ACHN (cell line): Measurements from ENCODE around the gene MSANTD3.
A peak's percentile ranks its signal among the peaks of the same experiment; 100 is the strongest.

Source experiments
- DNase-seq: peaks from one replicate; pipeline ENCODE4 v3.0.0-alpha.2; 2015
- in situ Hi-C: cut with HindIII; loops from 2 replicates; pipeline ENCODE4 v1.10.0; 2017; ENCODE audit warnings: low sequenced_read_pairs, low pct_ligation_motif_present, low pct_unique_long_range_greater_than_20kb

Gene MSANTD3

DNA sequence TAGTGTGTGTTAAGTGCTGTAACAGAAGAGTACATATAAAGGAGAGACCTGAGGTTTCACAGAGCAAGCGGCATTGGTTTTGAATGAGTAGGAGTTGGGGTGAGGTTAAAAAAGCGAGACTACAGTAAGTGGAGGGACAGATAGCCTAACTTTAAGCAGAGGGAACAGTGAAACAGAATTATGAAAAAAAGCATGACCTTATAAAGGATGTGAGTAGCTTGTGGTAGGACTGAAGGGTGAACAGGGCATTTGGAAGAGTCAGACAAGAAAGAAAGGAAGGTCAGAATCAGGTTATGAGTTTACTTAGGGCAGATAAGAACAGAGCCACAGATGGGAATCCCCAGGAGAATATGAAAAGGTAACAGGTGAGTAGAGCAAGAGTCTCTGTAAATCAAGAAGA is 22.5 kb downstream of the MSANTD3 start:
- DNase-seq, result no peak
- in situ Hi-C loops, result no loop called here

DNA sequence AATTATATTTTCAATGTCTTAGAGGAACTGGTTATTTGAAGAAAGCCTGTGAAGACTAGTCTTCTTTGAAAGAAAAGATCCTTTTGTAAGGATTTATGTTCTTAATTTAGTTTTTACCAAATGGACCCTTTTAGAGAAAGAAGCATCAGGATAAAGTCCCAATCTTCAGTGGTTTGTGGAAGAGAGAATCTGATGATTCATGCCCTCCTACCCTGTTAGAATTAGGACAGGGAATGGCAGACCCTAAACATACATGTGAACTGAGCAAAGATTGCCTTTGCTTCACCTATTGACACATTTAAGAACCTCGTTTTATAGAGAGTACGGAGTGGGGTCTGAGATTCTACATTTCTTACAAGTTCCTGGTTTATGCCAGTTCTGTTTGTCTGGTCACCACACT is 26.0 kb downstream of the MSANTD3 start:
- DNase-seq, result no peak
- in situ Hi-C loops, result no loop called here

DNA sequence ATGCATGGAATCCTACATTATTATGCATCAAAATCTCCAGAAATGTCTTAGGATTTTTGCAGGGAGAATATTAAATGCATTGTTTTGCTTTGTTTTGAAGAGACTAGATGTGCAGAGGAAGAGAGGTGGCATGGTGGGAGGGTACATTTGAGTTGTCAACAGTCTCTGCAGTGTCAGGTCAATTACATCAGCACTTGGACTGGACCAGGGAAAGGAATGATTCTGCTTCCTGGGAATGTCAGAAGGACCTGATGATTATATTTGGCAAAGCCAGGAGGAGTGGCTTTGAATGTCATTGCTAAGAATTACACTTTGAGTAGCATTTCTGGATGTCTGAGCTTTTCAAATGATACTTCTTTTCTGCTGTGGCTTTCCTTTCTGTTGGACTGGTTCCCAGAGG is 28.5 kb downstream of the MSANTD3 start:
- no peak for DNase-seq
- in situ Hi-C loops, result no loop called here

- in situ Hi-C loops, result no loop called here
- no peak for DNase-seq
Measured at GRCh38 chr9:100457517-100457916, 30.6 kb downstream of the MSANTD3 start.

- no peak for DNase-seq
- in situ Hi-C loops, result no loop called here
Measured at GRCh38 chr9:100459963-100460362, 33.0 kb downstream of the MSANTD3 start.

GRCh38 chr9:100465274-100465673 is 38.3 kb downstream of the MSANTD3 start:
- no peak for DNase-seq
- in situ Hi-C loops, result no loop called here

- in situ Hi-C loops, result no loop called here
Measured at GRCh38 chr9:100465761-100466160, 38.8 kb downstream of the MSANTD3 start.

DNA sequence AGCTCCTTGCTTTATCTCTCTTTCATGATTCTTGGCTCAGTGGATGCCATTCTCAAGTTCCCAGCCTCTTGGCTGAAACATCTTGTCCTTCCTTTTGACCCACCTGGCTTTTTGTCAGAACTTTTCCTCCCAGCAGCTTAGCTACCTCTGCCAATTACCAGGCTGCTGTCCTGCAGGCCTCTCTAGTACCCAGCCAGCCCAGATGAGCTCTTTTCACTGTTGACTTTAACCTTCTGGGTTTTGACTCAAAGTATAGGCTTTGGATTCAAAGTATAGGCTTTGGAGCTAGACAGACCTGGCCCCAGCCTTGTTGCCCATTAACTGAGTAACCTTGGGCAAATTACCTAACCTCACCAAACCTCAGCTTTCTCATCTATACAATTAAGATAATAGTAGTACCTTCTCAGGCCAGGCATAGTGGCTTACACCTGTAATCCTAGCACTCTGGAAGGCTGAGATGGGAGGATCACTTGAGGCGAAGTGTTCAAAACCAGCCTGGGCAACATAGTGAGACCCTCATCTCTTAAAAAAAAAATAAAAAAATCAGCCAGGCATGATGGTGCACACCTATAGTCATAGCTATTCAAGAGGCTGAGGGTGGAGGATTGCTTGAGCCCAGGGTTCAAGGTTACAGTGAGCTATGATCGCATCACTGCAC is 39.4 kb downstream of the MSANTD3 start:
- no peak for DNase-seq
- in situ Hi-C loops, result no loop called here

More at GRCh38 chr9:100465761-100466160, 38.8 kb downstream of the MSANTD3 start:
- no peak for DNase-seq

DNA sequence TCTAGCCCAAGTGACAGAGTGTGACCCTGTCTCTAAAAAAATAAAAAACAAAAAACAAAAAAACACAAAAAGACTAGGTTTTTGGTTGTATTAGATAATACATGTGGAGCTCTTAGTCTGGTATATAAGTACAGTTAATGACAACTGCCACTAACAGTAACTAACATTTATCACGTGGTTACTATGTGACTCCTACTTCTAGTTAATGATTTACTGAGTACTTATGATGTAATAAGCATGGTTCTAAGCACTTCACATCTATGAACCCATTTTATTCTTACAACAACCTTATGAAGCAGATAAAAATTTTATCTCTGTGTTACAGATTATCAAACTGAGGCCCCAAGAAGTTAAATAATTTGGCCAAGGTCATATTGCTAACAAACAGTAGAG is 39.9 kb downstream of the MSANTD3 start:
- peak; percentile 35 for DNase-seq
- in situ Hi-C loops, result no loop called here

DNA sequence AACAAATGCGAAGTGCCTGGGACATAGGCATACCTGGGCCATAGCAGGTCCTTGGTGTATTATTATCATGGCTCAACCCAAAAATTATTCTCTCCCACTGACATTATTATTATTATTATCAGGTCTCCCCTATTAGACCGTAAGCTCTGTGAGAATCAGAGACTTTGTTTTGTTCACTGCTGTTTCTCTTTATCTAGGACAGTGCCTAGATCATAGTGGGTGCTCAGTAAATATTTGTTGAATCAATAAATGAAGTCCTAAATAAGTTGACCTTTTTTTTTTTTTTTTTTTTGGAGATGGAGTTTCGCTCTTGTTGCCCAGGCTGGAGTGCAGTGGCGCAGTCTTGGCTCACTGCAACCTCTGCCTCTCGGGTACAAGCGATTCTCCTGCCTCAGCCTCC is 41.1 kb downstream of the MSANTD3 start:
- in situ Hi-C loops, result no loop called here
- DNase-seq, result no peak

- in situ Hi-C loops, result no loop called here
- DNase-seq, result no peak
Measured at GRCh38 chr9:100472268-100472667, 45.3 kb downstream of the MSANTD3 start.

- peak; percentile 65 for DNase-seq
- in situ Hi-C loops, result no loop called here
Measured at GRCh38 chr9:100472788-100473275, 45.9 kb downstream of the MSANTD3 start, which contains the start of gene TMEFF1. Gene TMEFF1, plus strand, starts transcription at chr9:100473149. Its CDS starts 396 bp downstream, at chr9:100473545.

- DNase-seq, result peak; percentile 31
- in situ Hi-C loops, result no loop called here
Measured at GRCh38 chr9:100473276-100474081, 46.5 kb downstream of the MSANTD3 start.

DNA sequence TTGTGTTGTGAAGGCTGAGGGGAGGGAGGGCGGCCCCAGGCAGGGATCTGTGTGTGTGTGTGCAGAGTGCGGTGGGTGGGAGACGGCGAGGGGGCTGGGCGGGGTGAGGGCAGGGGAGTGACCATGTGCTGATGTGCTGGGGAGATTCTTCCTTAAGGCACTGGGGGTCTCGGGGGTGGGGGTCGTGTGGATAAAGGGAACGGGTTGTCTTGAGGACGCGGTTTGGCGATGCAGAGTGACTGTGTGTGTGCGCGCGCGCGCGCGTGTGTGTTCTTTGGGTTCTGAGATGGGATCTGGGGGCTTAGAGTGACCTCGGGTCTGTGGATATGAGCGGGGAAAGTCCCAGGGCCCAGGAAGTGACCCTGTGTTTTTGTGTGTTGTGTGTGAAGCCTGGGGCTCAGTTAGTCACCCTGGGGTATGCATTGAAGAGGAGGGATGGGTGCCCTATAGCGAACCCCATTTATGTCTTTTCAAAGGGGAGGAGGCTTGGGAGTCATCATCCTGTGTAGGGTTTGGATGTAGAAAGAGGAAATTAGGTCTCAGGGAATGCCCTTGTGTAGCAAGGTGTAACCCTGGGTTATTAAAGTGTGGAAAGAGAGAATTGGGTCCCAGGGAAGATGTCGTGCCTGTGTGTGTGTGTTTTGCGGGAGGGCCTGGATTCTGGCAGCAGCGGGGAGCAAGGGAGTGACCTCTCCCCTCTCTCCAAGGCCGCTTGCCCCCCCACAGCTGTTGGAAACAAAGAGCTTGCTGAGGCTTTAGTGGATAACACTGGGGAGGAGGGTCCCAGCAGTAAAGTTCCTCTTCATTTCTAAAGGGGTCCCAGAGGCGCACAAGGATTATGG is 47.4 kb downstream of the MSANTD3 start:
- in situ Hi-C loops, result no loop called here
- no peak for DNase-seq

DNA sequence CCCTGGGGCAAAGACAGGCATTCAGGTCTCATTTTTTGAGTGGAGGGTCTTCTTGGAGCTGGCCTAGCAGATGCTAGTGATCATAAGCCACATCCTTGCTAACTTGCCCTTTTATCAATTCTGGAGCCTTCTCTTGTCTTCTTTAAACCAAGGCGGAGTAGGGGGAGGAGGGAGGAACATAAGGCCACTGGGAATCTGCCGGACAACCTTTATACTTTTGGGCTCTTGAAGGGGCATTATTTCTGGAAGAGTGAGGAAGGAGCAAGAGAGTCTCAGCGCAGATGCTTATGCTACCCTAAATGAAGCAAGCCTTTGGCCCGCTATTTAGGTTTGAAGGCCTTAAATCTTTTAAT is 48.0 kb downstream of the MSANTD3 start:
- no peak for DNase-seq
- in situ Hi-C loops, result no loop called here

GRCh38 chr9:100477241-100477640 is 50.3 kb downstream of the MSANTD3 start:
- DNase-seq, result no peak
- in situ Hi-C loops, result no loop called here

DNA sequence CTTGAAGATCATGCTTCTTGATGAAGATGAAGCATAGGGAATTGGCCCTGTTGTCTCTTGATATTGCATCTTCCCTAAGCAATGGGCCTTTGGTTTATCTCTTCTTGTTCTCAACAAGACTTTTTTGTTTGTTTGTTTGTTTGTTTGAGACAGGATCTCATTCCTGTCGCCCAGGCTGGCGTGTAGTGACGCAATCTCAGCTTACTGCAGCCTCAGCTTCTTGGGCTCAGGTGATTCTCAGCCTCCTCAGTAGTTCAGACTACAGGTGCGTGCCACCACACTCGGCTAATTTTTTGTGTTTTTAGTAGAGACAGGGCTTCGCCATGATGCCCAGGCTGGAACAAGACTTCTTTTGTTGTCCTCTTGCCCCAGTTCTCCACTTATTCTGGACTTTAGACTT is 51.2 kb downstream of the MSANTD3 start:
- in situ Hi-C loops, result no loop called here
- no peak for DNase-seq

DNA sequence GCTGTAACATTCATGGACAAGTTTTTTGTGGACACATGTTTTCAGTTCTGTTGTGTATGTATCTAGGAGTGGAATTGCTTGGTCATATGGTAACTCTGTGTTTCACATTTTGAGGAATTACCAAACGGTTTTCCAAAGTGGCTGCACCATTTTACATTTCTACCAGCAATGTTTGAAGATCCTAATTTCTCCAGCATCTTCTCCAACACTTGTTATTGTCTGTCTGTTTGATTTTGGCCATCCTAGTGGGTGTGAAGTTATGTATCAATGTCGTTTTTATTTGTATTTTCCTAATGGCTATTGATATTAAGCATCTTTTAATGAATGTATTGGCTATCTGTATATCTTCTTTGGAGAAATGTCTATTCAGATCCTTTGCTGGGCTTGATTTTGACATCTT is 52.9 kb downstream of the MSANTD3 start:
- in situ Hi-C loops, result no loop called here
- DNase-seq, result no peak

GRCh38 chr9:100485196-100485595 is 58.3 kb downstream of the MSANTD3 start:
- in situ Hi-C loops, result no loop called here
- DNase-seq, result no peak
